Activated CD8-positive, alpha-beta T cell treated with anti-CD3 and anti-CD28 coated beads for 36 hours (primary cell): ENCODE data around the gene CCDC102B. TPM values are rescaled to one million over a fixed set of nuclear protein-coding genes. Genes with fewer than 3 reads are reported as not detected.

ENCODE experiments used
- ATAC-seq: fragments of 200-7000 bp; cut with Tn5 transposase; one replicate; pipeline ENCODE4 v1.10.0; 2021; ENCODE audit warnings: mild to moderate bottlenecking, moderate library complexity
- CTCF ChIA-PET: fragments of 350-600 bp; sonication (Branson Sonifier 250); formaldehyde crosslinking; loops from one replicate; lab custom pipeline; 2021; ENCODE audit warnings: antibody characterized with exemption; lab: Charles Lee
- POLR2A ChIA-PET: fragments of 350-600 bp; sonication (Branson Sonifier 250); formaldehyde crosslinking; loops from one replicate; lab custom pipeline; 2021; ENCODE audit warnings: antibody characterized with exemption; lab: Charles Lee
- DNase-seq: peaks from one replicate; pipeline ENCODE4 v3.0.0-alpha.2; 2020
- H3K27ac Mint-ChIP-seq: one replicate; pipeline ENCODE4 v1.8.0; 2021; ENCODE audit warnings: mild to moderate bottlenecking, mixed read lengths
- H3K27me3 Mint-ChIP-seq: one replicate; pipeline ENCODE4 v1.8.0; 2021; ENCODE audit warnings: mixed read lengths
- H3K36me3 Mint-ChIP-seq: one replicate; pipeline ENCODE4 v1.8.0; 2021; ENCODE audit warnings: low read depth, mixed read lengths
- H3K4me1 Mint-ChIP-seq: one replicate; pipeline ENCODE4 v1.8.0; 2021; ENCODE audit warnings: low read depth, mixed read lengths
- H3K4me3 Mint-ChIP-seq: one replicate; pipeline ENCODE4 v1.8.0; 2021; ENCODE audit warnings: mild to moderate bottlenecking, moderate library complexity, mixed read lengths
- H3K9me3 Mint-ChIP-seq: one replicate; pipeline ENCODE4 v1.8.0; 2021; ENCODE audit warnings: mixed read lengths
- CTCF ChIP-seq: fragments of 200-600 bp; IDR thresholded peaks from one replicate; pipeline ENCODE4 v1.8.0; 2022; ENCODE audit warnings: antibody characterized with exemption, mild to moderate bottlenecking
- intact Hi-C: fragments of 100-400 bp; cut with micrococcal nuclease; formaldehyde crosslinking; loops from one replicate; pipeline ENCODE4 v1.10.0; 2022
- total RNA-seq, 2 experiments: library from RNA; stranded (reverse); gene quantifications; one replicate each; pipeline ENCODE4 v1.2.3, GENCODE V29; 2021

Gene CCDC102B
- total RNA-seq, 2 experiments from 2014 or later = 0.95 to 2.1 TPM

DNA sequence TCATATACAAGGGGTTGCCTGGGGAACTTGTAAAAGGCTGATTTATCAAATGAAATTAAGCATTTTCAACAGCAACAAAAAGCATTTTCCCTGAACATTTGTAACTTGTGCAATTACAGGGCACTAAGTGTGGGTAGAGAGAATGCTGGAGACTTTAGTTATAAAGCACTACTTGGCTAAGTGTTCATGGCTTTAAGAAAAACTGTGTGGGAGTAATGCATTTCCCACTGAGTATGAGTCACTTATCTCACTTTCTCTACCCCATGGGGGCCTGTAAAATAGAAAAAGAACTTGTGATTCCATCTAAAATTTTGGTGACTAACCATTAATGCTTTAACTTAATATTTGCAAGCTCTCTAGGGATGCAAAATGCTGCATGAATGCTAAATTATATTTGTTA, 193.4 kb downstream of the CCDC102B start:
- no peak for DNase-seq
- Mint-ChIP-seq H3K36me3 (no peaks in the 10 kb centered on the region), H3K27ac (no peak overlapping the region), H3K27me3 (no peaks in the 10 kb centered on the region), H3K9me3 (no peaks in the 10 kb centered on the region), H3K4me3 (no peak overlapping the region), H3K4me1 (peaks cover 4% of the 10 kb centered on the region)
- ChIA-PET CTCF (no interaction called here), POLR2A (no interaction called here)
- intact Hi-C loops = no loop called here
- ATAC-seq = peak; percentile 87
- TF ChIP-seq CTCF = no peak

DNA sequence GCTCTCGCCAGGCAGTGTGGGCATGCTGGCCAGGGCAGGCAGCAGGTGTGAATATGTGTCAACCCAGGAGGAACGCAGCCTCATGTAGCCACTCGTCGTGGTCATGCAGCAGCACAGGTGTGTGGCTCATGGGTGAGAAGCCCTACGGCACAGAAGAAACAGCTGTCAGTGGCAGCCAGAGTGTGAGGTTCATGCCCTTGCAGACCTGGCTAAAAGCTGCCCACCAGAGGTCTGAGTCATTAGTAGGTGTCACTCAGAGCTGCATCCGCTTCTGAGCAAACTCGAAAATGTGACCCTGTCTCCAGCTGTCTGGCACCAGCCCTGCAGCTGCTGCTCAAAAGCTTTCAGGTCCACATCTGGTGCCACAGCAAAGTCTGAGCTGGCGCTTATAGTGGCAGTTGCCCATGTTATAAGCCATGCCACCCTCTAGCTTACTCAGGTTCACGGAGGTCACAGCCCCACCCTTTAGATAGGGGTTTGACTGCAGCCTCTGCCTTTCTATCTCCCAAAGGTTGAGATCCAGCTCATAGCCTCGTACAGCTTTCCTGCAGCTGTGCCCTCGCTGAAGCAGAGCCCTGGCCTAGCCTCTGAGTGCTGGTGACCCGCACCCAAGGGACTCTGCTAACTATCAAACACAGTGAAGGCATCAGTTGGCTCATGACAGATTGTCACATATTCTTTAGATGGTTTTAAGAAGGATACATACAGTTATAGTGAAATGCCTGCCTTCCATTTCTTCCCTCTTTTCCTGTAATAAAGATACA, 195.0 kb downstream of the CCDC102B start:
- Mint-ChIP-seq H3K4me1 (peaks cover 4% of the 10 kb centered on the region), H3K36me3 (no peaks in the 10 kb centered on the region), H3K27ac (no peak overlapping the region), H3K4me3 (no peak overlapping the region), H3K9me3 (no peaks in the 10 kb centered on the region), H3K27me3 (no peaks in the 10 kb centered on the region)
- intact Hi-C loops = no loop called here
- POLR2A ChIA-PET = no interaction called here
- CTCF ChIA-PET = interaction anchor here (0.6 kb wide), 1 partner anchor 374 kb away, joined by 3 read pairs; no protein-coding TSS in a partner anchor
- TF ChIP-seq CTCF = no peak
- DNase-seq (peak; percentile 6), ATAC-seq (no peak)

DNA sequence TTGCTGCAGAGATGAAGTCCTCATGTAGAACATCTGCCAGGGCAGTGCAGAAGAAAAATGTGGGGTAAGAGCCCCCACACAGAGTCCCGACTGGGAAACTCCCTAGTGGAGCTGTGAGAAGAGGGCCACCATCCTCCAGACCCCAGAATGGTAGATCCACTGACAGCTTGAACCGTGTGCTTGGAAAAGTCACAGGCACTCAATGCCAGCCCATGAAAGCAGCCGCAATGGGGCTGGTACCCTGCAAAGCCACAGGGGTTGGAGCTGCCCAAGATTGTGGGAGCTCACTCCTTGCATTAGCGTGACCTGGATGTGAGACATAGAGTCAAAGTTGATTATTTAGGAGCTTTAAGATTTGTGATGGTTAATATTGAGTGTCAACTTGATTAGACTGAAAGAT, 197.8 kb downstream of the CCDC102B start:
- intact Hi-C loops = no loop called here
- Mint-ChIP-seq H3K4me1 (peaks cover 4% of the 10 kb centered on the region), H3K9me3 (no peaks in the 10 kb centered on the region), H3K36me3 (no peaks in the 10 kb centered on the region), H3K27ac (no peak overlapping the region), H3K27me3 (no peaks in the 10 kb centered on the region), H3K4me3 (no peak overlapping the region)
- no peak for ATAC-seq
- no peak for DNase-seq
- TF ChIP-seq CTCF = no peak
- ChIA-PET POLR2A (interaction anchor here (0.6 kb wide), 1 partner anchor 21 kb away, joined by 4 read pairs; no protein-coding TSS in a partner anchor), CTCF (interaction anchor here (1.2 kb wide), 1 partner anchor 32 kb away, joined by 3 read pairs; no protein-coding TSS in a partner anchor)

- Mint-ChIP-seq H3K4me3 (no peak overlapping the region), H3K4me1 (no peaks in the 10 kb centered on the region), H3K27me3 (no peaks in the 10 kb centered on the region), H3K27ac (no peak overlapping the region), H3K36me3 (no peaks in the 10 kb centered on the region), H3K9me3 (no peaks in the 10 kb centered on the region)
- no peak for ATAC-seq
- no peak for TF ChIP-seq CTCF
- intact Hi-C loops = no loop called here
- CTCF ChIA-PET = no interaction called here
- DNase-seq = no peak
- POLR2A ChIA-PET = no interaction called here
Observed at GRCh38 chr18:68997845-68998244, 200.0 kb downstream of the CCDC102B start.

GRCh38 chr18:69000366-69000765, 202.5 kb downstream of the CCDC102B start:
- Mint-ChIP-seq H3K27ac (no peak overlapping the region), H3K4me3 (no peak overlapping the region), H3K9me3 (no peaks in the 10 kb centered on the region), H3K36me3 (no peaks in the 10 kb centered on the region), H3K4me1 (no peaks in the 10 kb centered on the region), H3K27me3 (no peaks in the 10 kb centered on the region)
- CTCF ChIA-PET = no interaction called here
- DNase-seq (no peak), ATAC-seq (no peak)
- POLR2A ChIA-PET = no interaction called here
- TF ChIP-seq CTCF = no peak
- intact Hi-C loops = no loop called here
